ENCODE data around the gene RPL18.

DNA sequence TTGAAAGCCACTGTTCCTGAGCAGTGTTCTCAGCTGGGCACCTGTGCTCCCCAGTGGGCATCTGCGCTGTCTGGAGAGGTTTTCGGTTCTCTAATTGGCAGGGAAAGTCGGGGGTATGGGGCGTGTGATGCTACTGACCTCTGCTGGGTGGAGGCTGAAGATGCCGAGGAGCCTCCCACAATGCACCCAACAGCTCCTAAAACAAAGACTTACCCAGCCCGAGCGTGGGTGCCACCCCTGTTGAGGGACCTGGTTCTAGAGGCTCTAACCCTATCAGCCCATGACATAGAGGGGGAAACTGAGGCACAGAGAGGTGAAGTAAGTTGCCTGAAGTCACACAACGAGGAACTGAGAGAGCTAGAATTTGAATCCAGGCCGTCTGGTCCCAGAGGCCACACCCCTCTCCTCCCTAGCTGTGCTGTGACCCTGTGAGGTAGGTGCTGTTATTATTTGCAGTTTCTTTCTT is 10.1 kb downstream of the RPL18 start:
- TF ChIP-seq CTCF (conservative IDR thresholded peaks at IDR 0.05; ENCODE audit: low read depth, low read length): peak; percentile 68
- TF ChIP-seq EZH2 (IDR thresholded peaks at IDR 0.05; ENCODE audit: borderline replicate concordance, low read depth, low read length, poor library complexity, severe bottlenecking): no peak
